HL-60 (cell line): ENCODE measurements around the gene SIGLEC10.

Experiments used
- GABPA ChIP-seq: IDR thresholded peaks from 2 replicates; pipeline ENCODE4 v1.6.1; 2012; ENCODE audit warnings: low read depth
- POLR2AphosphoS5 ChIP-seq: IDR thresholded peaks from 2 replicates; pipeline ENCODE4 v1.6.1; 2012; ENCODE audit warnings: low read depth
- TF ChIP-seq, protein P1 (sequence below): IDR thresholded peaks from one replicate; pipeline ENCODE4 v1.5.1; 2011; ENCODE audit warnings: low read length, control low read depth, inconsistent platforms; ENCODE audit not compliant: insufficient read depth
- TF ChIP-seq, protein P2 (sequence below): IDR thresholded peaks from 2 replicates; pipeline ENCODE4 v1.6.1; 2012; ENCODE audit warnings: low read depth; ENCODE audit not compliant: insufficient replicate concordance

DNA sequence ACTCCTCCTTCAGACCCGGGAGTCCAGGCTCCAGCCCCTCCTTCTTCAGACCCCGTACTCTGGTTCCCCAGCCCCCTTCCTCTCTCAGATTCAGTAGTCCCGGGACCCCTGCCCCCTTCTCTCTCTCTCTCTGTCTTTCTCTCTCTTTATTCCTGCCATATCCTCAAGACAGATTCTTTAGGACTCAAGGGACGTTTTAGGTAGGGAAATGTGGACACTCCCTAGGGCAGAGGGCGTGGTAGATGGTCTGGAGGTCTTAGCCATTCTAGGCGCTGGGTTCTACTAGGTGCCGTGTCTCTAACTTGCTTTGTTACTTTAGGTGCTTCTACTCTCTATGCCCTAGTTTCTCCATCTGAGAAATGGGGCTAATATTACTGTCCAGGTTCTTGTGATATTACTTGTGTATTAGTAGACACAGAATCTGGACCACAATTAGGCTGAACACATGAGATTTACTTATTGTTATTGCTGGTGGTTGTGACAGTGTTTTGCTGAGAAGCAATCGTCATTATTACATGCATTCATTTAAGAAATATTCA lies 26.3 kb downstream of the SIGLEC10 start:
- TF ChIP-seq, protein P1, sequence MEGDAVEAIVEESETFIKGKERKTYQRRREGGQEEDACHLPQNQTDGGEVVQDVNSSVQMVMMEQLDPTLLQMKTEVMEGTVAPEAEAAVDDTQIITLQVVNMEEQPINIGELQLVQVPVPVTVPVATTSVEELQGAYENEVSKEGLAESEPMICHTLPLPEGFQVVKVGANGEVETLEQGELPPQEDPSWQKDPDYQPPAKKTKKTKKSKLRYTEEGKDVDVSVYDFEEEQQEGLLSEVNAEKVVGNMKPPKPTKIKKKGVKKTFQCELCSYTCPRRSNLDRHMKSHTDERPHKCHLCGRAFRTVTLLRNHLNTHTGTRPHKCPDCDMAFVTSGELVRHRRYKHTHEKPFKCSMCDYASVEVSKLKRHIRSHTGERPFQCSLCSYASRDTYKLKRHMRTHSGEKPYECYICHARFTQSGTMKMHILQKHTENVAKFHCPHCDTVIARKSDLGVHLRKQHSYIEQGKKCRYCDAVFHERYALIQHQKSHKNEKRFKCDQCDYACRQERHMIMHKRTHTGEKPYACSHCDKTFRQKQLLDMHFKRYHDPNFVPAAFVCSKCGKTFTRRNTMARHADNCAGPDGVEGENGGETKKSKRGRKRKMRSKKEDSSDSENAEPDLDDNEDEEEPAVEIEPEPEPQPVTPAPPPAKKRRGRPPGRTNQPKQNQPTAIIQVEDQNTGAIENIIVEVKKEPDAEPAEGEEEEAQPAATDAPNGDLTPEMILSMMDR = no peak
- TF ChIP-seq GABPA (no peak), POLR2AphosphoS5 (no peak)
- TF ChIP-seq, protein P2, sequence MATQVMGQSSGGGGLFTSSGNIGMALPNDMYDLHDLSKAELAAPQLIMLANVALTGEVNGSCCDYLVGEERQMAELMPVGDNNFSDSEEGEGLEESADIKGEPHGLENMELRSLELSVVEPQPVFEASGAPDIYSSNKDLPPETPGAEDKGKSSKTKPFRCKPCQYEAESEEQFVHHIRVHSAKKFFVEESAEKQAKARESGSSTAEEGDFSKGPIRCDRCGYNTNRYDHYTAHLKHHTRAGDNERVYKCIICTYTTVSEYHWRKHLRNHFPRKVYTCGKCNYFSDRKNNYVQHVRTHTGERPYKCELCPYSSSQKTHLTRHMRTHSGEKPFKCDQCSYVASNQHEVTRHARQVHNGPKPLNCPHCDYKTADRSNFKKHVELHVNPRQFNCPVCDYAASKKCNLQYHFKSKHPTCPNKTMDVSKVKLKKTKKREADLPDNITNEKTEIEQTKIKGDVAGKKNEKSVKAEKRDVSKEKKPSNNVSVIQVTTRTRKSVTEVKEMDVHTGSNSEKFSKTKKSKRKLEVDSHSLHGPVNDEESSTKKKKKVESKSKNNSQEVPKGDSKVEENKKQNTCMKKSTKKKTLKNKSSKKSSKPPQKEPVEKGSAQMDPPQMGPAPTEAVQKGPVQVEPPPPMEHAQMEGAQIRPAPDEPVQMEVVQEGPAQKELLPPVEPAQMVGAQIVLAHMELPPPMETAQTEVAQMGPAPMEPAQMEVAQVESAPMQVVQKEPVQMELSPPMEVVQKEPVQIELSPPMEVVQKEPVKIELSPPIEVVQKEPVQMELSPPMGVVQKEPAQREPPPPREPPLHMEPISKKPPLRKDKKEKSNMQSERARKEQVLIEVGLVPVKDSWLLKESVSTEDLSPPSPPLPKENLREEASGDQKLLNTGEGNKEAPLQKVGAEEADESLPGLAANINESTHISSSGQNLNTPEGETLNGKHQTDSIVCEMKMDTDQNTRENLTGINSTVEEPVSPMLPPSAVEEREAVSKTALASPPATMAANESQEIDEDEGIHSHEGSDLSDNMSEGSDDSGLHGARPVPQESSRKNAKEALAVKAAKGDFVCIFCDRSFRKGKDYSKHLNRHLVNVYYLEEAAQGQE = no peak
